ENCODE measurements around the gene EPO.
"Not testable (repeated sequence)": the region's sequence is repeated elsewhere in the genome, so short reads cannot be mapped to it uniquely, and the experiment has no call there.

The EPO gene

GRCh38 chr7:100745184-100745583 is 24.9 kb downstream of the EPO start:
- POLR2A ChIA-PET, result no interaction called here
- CTCF ChIA-PET, result interaction anchor here (0.9 to 3.3 kb wide), 4 partner anchors 19 to 54 kb away, joined by 4 to 35 read pairs (median 8); partner anchors contain the start of gene POP7
- TF ChIP-seq CTCF (IDR thresholded peaks at IDR 0.05; ENCODE audit: control extremely low read depth, extremely low read depth, low read depth, missing control alignments), result no peak
- peak; percentile 78 for DNase-seq (ENCODE audit: extremely low spot score)

GRCh38 chr7:100752994-100753393 is 32.7 kb downstream of the EPO start:
- POLR2A ChIA-PET, result no interaction called here
- TF ChIP-seq CTCF (IDR thresholded peaks at IDR 0.05; ENCODE audit: control extremely low read depth, extremely low read depth, low read depth, missing control alignments), result no peak
- CTCF ChIA-PET, result no interaction called here
- no peak for DNase-seq (ENCODE audit: extremely low spot score)

GRCh38 chr7:100753750-100754149 is 33.5 kb downstream of the EPO start:
- no peak for DNase-seq (ENCODE audit: extremely low spot score)
- CTCF ChIA-PET, result no interaction called here
- TF ChIP-seq CTCF (IDR thresholded peaks at IDR 0.05; ENCODE audit: control extremely low read depth, extremely low read depth, low read depth, missing control alignments), result no peak
- POLR2A ChIA-PET, result no interaction called here

- TF ChIP-seq CTCF (IDR thresholded peaks at IDR 0.05; ENCODE audit: control extremely low read depth, extremely low read depth, low read depth, missing control alignments), result no peak
- ChIA-PET POLR2A (no interaction called here), CTCF (no interaction called here)
These were observed 39.3 kb downstream of the EPO start for GRCh38 chr7:100759357-100760171.

GRCh38 chr7:100762841-100763240 is 42.6 kb downstream of the EPO start:
- DNase-seq (ENCODE audit: extremely low spot score); CTCF ChIA-PET: not testable (repeated sequence)
- POLR2A ChIA-PET, result interaction anchor here (0.5 kb wide), 1 partner anchor 35 kb away, joined by 3 read pairs; no protein-coding TSS in a partner anchor

More at GRCh38 chr7:100759357-100760171, 39.3 kb downstream of the EPO start:
- DNase-seq (ENCODE audit: extremely low spot score), result no peak

- ChIA-PET POLR2A (no interaction called here), CTCF (interaction anchor here (1.2 kb wide), 1 partner anchor 36 kb away, joined by 3 read pairs; no protein-coding TSS in a partner anchor)
- no peak for TF ChIP-seq CTCF (IDR thresholded peaks at IDR 0.05; ENCODE audit: control extremely low read depth, extremely low read depth, low read depth, missing control alignments)
- DNase-seq (ENCODE audit: extremely low spot score), result no peak
These were observed 43.4 kb downstream of the EPO start for GRCh38 chr7:100763556-100764140.

- no peak for TF ChIP-seq CTCF (IDR thresholded peaks at IDR 0.05; ENCODE audit: control extremely low read depth, extremely low read depth, low read depth, missing control alignments)
- ChIA-PET POLR2A (no interaction called here), CTCF (interaction anchor here (1.2 to 2.0 kb wide), 2 partner anchors 35 to 36 kb away, joined by 3 to 6 read pairs; no protein-coding TSS in a partner anchor)
- DNase-seq (ENCODE audit: extremely low spot score), result peak; percentile 7
These were observed 44.6 kb downstream of the EPO start for GRCh38 chr7:100764841-100765240.

Measured in GM10248 (cell line).